ENCODE results near the gene KRT15.

DNA sequence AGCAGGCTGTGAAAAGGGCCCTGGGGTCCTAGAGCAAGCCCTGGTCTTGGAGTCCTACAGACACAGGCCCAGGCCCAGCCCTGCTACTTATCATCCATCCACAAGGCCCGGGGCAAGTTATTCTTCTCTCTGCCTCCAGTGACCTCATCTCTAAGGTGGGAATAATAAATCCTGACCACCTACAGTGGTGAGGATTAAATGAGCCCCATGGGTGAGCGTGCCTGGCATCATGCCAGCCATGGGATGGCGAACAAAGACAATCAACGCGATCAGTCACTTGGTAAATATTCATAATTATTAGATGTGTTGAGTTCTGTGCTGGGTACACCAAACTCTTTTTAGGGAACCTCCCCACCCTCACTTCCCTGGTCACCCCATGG is 5.5 kb downstream of the KRT15 start:
- TF ChIP-seq POLR2A (IDR thresholded peaks at IDR 0.05; ENCODE audit: low read depth, low read length), result no peak
- no peak for TF ChIP-seq PML (IDR thresholded peaks at IDR 0.05; ENCODE audit: low read length)
- no peak for TF ChIP-seq IKZF1 (conservative IDR thresholded peaks at IDR 0.05)
- TF ChIP-seq RCOR1 (conservative IDR thresholded peaks at IDR 0.05; ENCODE audit: low read depth, low read length), result no peak
- TF ChIP-seq EZH2 (IDR thresholded peaks at IDR 0.05; ENCODE audit: borderline replicate concordance, control insufficient read depth, low read depth, low read length), result no peak
- TF ChIP-seq POU2F2 (IDR thresholded peaks at IDR 0.05; ENCODE audit: borderline replicate concordance, low read depth, low read length), result no peak
- no peak for TF ChIP-seq NFYA (IDR thresholded peaks at IDR 0.05; ENCODE audit: borderline replicate concordance, low read depth, low read length)
- TF ChIP-seq ATF7 (IDR thresholded peaks at IDR 0.05; ENCODE audit: low read depth), result no peak
- TF ChIP-seq SMC3 (IDR thresholded peaks at IDR 0.05; ENCODE audit: borderline replicate concordance, low read length), result no peak

Measured in GM12878 (cell line).